ENCODE data around the gene EXD1.

- no peak for TF ChIP-seq CTCF (conservative IDR thresholded peaks at IDR 0.05; ENCODE audit: low read length)
- no peak for TF ChIP-seq EZH2phosphoT487 (IDR thresholded peaks at IDR 0.05; ENCODE audit: borderline replicate concordance, low read depth, low read length)
These were observed 47.0 kb downstream of the EXD1 start for GRCh38 chr15:41183581-41183980.

Measured in OCI-LY7 (cell line).